ENCODE measurements around the gene MDM4.
A peak's percentile ranks its signal among the peaks of the same experiment; 100 is the strongest.
"Not testable (repeated sequence)": the region's sequence is repeated elsewhere in the genome, so short reads cannot be mapped to it uniquely, and the experiment has no call there.

The MDM4 gene

DNA sequence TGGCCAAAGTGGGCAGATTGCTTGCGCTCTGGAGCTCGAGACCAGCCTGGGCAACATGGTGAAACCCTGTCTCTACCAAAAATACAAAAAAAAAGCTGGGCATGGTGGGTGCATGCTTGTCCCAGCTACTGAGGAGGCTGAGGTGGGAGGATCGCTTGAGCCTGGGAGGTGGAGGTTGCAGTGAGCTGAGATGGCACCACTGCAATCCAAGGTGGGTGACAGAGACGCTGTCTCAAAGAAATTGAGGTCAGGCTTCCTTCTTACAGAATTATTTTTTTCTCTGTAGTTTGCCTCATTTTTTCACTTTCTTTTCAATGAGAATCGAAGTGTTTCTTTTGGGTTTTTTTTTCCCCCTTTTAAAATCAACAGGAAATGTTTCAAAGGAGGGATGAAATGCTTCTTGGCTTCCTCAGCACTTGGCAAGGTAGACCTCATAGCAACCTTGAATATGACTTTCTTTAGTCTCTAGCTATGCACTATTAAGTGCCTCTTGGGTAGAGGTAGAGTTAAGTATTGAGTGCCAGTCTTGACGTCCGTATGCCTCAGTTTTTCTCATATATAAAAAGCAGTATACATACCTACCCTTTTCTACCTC lies 40.3 kb downstream of the MDM4 start:
- Mint-ChIP-seq H3K27ac (peak overlapping the region; percentile 50), H3K4me1 (peaks cover 6% of the 10 kb centered on the region), H3K4me3 (no peak overlapping the region), H3K27me3 (ENCODE audit: low read depth, poor library complexity) (peaks cover 4% of the 10 kb centered on the region), H3K9me3 (no peaks in the 10 kb centered on the region), H3K36me3 (ENCODE audit: low read depth) (peaks cover 39% of the 10 kb centered on the region)
- TF ChIP-seq CTCF (IDR thresholded peaks at IDR 0.05) = no peak
- no peak for DNase-seq

DNA sequence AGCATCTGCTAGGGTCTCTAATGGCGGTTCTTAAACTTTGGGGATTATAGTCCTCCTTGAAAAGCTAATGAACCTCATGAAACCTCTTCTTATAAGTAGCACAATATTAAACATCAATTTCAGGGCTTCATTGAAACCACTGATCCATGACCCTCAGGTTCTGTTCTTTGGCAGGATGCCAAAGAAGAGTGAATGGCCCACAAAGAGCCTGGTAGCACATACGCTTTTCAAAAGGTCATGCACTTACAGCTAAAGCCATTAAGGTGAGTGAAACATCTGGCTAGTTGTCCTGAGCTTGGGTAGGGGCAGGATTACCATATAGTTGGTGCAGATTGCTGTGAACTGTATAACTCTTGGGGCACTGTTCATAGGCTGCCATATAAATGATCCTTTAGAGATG lies 42.3 kb downstream of the MDM4 start:
- no peak for DNase-seq
- Mint-ChIP-seq H3K36me3 (ENCODE audit: low read depth) (peaks cover 28% of the 10 kb centered on the region), H3K4me1 (peaks cover 6% of the 10 kb centered on the region), H3K9me3 (no peaks in the 10 kb centered on the region), H3K27me3 (ENCODE audit: low read depth, poor library complexity) (no peaks in the 10 kb centered on the region), H3K27ac (no peak overlapping the region), H3K4me3 (no peak overlapping the region)
- TF ChIP-seq CTCF (IDR thresholded peaks at IDR 0.05) = no peak

DNA sequence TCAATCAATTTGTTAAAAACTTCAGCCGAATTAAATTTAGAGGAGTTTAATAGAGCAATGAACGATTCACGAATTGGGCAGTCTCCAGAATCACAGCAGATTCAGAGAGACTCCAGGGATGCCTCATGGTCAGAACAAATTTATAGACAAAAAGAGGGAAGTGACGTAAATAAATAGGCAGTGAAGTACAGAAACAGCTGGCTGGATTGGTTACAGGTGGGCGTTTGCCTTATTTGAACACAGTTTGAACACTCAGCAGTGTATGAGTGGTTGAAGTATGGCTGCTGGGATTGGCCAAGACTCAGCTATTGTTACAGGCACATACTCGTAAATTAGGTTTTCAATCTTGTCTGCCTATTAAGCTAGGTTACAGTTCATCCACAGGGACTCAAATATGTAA lies 43.8 kb downstream of the MDM4 start:
- not testable (repeated sequence) for H3K9me3 Mint-ChIP-seq

GRCh38 chr1:204560590-204561150 lies 44.5 kb downstream of the MDM4 start:
- Mint-ChIP-seq H3K4me1 (peaks cover 8% of the 10 kb centered on the region), H3K36me3 (ENCODE audit: low read depth) (peaks cover 15% of the 10 kb centered on the region), H3K9me3 (no peaks in the 10 kb centered on the region), H3K27ac (peak overlapping the region; percentile 0), H3K27me3 (ENCODE audit: low read depth, poor library complexity) (no peaks in the 10 kb centered on the region), H3K4me3 (no peak overlapping the region)
- TF ChIP-seq CTCF (IDR thresholded peaks at IDR 0.05) = no peak
- DNase-seq = no peak

More for the DNA sequence above, 43.8 kb downstream of the MDM4 start:
- not testable (repeated sequence) for DNase-seq; H3K4me1 Mint-ChIP-seq; H3K27ac Mint-ChIP-seq; H3K4me3 Mint-ChIP-seq; H3K27me3 Mint-ChIP-seq (ENCODE audit: low read depth, poor library complexity)
- peaks cover 18% of the 10 kb centered on the region for H3K36me3 Mint-ChIP-seq (ENCODE audit: low read depth)

- Mint-ChIP-seq H3K36me3 (ENCODE audit: low read depth) (peaks cover 4% of the 10 kb centered on the region), H3K9me3 (no peaks in the 10 kb centered on the region), H3K4me3 (no peak overlapping the region), H3K27ac (no peak overlapping the region), H3K4me1 (peaks cover 20% of the 10 kb centered on the region), H3K27me3 (ENCODE audit: low read depth, poor library complexity) (no peaks in the 10 kb centered on the region)
- no peak for TF ChIP-seq CTCF (IDR thresholded peaks at IDR 0.05)
- DNase-seq = no peak
Observed at GRCh38 chr1:204562075-204562990, 46.1 kb downstream of the MDM4 start.

DNA sequence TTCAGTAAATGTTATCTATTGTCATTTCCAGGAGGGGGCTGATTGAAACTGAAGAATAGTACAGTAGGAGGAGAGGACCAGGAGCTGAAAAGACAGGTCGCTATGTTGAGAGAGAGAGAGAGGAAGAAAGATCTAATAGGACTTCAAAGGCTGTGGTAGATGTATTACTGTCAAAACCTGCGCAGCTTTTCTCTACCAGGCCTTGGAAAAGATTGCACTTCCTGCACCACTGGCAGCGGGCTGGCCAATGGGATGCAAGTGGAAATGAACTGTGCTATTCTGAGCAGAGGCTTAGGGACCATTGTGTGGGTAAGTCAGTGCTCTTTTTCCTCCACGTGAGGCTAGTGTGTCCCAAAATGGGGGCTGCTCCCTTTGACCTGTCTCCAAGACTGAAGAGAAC lies 47.1 kb downstream of the MDM4 start:
- DNase-seq = no peak
- Mint-ChIP-seq H3K4me1 (peaks cover 20% of the 10 kb centered on the region), H3K27ac (no peak overlapping the region), H3K27me3 (ENCODE audit: low read depth, poor library complexity) (no peaks in the 10 kb centered on the region), H3K9me3 (no peaks in the 10 kb centered on the region), H3K4me3 (no peak overlapping the region), H3K36me3 (ENCODE audit: low read depth) (peaks cover 4% of the 10 kb centered on the region)
- no peak for TF ChIP-seq CTCF (IDR thresholded peaks at IDR 0.05)
